Activated T-cell treated with anti-CD3 and anti-CD28 coated beads, Interleukin-2, amount 50 U/mL, for 1 hour (primary cell): ENCODE data around the gene ABCC9.

ENCODE experiments used
- DNase-seq: peaks from one replicate; pipeline ENCODE4 v3.0.0-alpha.2; 2020

The ABCC9 gene

GRCh38 chr12:21940549-21941505, at the start of gene ABCC9:
Gene ABCC9, minus strand, starts transcription at chr12:21941426. Its CDS starts 4,752 bp downstream, at chr12:21936674.
- no peak for DNase-seq

DNA sequence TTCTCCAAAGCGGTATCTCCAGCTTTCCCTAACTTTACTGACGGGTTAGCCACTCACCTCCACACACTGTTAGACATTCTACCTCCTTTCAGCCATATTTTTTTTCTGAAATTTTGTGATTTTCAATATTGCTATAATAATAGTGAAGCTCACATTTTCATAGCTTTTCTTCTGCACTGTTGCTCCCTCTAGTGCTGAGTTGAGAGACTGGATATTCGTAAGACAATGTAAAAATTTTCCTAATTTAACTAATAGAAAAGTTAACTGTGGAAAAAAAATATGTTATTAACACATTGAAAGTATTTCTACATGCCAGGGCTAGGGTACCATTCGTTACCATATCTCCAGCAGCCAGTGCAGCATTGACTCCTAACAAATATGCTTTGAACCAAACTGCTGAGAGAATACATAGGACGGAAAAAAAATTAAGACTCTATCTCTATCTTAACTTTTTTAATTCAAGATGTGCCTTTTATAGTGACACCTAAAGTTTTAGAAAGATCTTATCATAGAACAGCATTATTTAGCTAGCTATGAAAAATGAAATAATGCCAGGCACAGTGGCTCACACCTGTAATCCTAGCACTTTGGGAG, 48.7 kb upstream of the ABCC9 start:
- no peak for DNase-seq

DNA sequence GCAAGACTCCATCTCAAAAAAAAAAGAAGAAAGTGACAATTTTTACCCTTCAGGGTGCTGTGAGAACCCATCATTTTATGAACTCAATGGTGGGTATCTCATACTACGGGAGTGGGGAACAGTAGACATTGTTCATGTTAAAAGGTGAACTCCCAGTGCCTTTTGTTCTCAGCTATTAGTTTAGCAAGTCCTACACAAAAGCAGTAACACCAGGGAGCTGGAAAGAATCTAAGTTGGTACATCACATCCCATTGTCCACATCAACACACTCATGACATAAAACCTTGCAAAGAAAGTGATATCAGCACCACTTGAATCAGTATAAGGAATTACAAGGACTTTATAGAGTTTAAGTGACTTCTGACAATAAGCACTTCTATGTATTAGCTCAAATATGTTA, 47.4 kb upstream of the ABCC9 start:
- DNase-seq, result no peak

- DNase-seq, result no peak
These were observed 46.5 kb upstream of the ABCC9 start for GRCh38 chr12:21987755-21988154.

DNA sequence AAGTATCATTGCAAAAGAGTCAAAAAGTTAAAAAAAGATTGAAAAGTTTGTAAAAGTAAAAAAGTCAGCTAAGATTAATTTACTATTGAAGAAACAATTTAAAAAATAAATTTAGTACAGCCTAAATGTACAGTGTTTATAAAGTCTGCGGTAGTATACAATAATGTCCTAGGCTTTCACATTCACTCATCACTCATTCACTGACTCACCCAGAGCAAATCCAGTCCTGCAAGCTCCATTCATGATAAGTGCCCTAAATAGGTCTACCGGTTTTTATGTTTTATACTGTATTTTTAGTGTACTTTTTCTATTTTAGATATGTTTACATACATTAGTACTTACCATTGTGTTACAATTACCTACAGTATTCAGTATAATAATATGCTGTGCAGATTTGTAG, 43.9 kb upstream of the ABCC9 start:
- DNase-seq, result no peak

DNA sequence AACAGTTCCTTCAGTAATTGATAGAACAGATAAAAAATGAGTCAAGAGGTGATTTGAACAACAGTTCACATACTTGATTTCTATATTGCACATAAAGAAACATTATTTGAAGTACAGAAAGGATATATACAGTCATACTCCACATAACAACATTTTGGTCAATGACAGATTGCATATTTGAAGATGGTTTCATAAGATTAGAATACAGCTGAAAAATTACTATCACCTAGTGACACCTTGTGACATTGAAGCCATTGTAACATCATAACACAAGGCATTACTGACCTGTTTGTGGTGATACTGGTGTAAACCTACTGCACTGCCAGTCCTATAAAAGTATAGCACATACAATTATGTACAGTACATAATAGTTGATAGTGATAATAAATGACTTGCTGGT, 43.1 kb upstream of the ABCC9 start:
- no peak for DNase-seq

DNA sequence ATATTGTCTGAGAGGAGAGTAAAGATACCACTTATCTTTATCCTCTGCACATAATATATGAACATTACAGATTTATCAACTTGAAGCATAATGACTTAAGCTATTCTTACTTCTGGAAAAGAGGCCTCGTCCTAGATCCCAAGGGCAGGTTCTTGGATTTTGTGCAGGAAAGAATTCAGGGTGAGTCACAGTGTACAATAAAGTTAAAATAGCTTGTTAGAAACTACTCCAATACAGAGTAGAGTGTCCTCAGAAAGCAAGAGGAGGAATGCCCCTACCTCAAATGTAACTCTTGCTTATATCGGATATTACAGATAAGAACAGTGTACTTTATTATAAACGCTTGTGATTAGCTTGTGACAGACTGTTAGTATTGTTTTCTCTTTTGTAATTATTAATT, 41.9 kb upstream of the ABCC9 start:
- no peak for DNase-seq

DNA sequence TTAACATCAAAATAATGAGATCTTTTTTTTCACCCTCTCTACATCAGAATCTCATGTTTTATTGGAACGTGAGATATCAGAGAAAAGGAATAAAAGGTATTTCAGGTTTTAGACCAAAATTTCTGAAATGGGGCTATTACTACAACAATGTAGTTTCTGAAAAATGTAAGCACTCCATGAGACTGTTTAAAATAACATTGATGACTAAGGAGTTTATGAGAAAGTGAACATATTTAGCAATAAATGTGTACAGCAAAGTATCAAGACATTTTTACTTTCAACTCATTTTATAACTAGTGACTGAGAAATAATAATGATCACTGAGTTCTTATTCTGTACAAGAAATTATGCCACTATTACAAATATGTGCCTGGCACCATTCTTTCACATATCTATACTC, 39.3 kb upstream of the ABCC9 start:
- DNase-seq, result no peak

DNA sequence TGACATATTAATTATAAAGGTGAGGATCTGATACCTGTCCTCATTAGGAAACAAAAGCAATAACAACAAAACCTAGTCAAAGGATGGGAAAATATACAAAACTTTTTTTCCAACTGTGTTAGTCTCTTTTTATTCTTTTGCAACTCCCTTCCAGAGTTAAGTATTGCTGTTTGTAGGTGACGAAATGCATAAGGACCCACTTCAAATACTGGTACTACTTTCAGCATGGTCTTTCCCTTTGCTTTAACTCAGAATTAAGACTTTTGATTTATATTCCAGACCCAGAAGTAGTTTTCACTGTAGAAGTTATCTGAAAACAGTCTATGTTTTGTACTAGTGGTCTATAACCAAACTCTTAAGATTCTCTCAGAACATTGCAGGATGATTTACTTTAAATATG, 34.1 kb upstream of the ABCC9 start:
- no peak for DNase-seq

- DNase-seq, result no peak
These were observed 32.0 kb upstream of the ABCC9 start for GRCh38 chr12:21973221-21973620.

GRCh38 chr12:21972055-21972454, 30.8 kb upstream of the ABCC9 start:
- no peak for DNase-seq

DNA sequence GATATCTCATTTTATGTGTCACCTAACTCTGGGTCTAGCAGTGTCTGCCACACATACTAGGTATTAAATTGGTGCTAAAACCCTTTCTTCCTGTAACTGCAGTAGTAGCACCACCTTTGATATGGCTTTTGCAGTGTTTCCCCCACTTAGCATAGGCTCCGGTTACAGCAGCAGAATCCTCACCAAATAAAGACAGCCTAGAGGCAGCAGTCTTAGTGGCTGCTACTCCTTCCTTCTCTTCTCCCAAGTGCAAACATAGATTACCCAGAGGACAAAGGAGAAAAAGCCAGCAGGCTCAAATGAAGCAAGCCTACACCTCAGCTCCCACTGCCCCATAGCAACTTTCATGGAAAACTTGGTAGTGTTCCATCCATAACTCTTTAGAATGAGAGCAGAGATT, 30.1 kb upstream of the ABCC9 start:
- no peak for DNase-seq

- no peak for DNase-seq
These were observed 21.6 kb upstream of the ABCC9 start for GRCh38 chr12:21962821-21963220.

DNA sequence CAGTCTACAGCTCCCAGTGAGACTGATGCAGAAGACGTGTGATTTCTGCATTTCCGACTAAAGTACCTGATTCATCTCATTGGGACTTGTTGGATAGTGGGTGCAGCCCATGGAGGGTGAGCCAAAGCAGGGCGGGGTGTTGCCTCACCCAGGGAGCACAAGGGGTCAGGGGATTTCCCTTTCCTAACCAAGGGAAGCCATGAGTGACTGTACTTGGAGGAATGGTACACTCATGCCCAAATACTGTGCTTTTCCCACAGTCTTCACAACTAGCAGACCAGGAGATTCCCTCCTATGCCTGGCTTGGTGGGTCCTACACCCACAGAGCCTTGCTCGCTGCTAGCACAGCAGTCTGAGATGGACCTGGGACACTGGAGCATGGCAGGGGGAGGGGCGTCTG, 21.0 kb upstream of the ABCC9 start:
- DNase-seq, result no peak

DNA sequence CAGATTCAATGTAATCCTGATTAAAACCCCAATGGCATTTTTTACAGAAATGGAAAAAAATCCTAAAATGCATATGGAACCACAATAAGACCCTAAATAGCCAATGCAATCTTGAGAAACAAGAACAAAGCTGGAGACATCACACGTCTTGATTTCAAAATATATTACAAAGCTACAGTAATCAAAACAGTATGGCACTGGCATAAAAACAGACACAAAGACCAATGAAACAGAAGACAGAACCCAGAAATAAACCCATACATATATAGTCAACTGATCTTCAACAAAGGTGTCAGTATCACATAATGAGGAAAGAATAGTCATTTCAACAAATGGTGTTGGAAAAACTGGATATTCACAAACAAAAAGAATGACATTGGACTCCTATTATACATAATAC, 9.4 kb upstream of the ABCC9 start:
- no peak for DNase-seq

DNA sequence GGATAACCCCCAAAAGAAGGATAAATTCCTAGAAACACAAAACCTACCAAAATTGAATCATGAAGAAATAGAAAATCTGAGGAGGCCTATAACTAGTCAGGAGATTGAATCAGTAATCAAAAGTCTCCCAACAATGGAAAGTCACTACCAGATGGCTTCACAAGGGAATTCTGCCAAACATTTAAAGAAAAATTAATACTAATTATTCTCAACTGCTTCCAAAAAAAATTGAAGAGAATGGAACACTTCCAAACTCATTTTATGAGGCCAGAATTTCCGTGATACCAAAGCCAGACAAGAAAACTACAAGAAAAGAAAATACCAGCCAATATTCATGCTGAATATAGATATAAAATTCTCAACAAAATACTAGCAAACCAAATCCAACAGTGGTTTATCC, 7.8 kb upstream of the ABCC9 start:
- no peak for DNase-seq

GRCh38 chr12:21946983-21947382, 5.8 kb upstream of the ABCC9 start:
- DNase-seq, result no peak

DNA sequence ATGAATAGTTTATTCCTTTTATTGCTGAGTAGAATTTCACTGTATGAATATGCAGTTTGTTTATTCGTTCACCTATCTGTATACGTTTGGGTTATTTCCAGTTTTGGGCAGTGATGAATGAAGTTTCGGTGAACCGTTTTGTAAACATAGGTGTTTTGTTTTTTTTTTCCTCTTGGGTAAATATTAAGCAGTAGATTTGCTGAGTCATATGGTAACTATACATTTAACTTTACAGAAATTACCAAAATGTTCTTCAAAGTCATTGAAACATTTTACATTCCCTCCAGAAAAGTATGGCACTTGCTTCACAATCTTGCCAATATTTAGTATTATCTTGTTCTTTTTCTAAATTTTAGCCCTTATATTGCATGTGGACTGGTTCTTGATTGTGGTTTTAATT, 3.8 kb upstream of the ABCC9 start:
- no peak for DNase-seq

DNA sequence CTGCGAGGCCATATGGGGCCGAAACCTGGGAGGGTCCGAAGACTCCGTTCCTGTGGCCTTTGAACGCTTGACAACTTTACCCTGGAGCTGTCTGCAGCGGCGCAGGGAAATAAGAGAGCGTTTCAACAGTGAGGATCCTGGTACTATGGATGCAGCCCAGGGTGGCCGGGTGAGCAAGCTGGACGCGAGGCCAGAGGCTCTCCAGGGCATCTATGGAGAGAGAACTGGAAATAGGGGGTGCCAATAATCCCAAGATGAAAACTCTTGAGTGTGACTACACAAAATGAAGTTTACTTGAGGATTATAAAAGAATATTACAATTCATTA, 1.1 kb upstream of the ABCC9 start:
- no peak for DNase-seq

DNA sequence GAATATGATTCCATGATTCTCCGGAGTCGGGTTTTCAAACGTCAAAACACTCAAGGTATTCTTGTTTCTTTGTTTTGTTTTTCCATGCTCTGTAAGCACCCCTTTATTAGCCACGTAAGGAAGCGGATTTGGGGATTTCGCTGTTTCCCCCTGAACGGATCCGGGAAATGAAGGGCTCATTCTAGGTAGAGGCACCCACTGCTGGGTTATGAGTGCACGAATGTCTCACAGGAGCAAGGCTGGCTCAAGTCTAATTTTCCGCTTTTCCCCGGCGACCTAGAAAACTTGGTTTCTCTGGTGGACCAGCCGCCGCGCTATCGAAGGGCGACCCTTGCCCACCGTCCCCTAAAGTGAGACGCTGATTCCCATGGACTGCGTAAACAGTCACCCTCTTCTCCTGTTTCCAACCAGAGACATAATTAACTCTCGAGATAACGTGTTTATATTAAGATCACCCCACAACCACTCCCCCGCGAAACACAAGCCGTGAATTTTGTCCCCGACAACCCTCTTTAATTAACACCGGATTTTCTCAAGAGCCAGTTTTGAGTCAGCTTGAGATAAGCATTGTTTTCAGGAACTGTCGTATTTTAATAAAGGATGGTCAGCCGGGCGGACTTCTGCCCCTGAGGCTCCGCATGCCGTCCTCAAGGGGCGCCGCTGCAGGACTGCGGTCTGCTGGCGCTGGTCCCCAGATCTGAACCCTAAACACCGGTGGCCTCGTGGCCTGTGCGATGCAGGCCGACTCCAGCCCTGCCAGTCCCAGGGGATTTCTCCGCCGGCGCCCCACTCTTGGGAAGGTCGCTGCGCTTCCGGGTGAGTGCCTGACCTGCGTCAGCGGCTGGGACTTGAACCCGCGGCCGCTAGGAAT, 515 bp upstream of the ABCC9 start:
- DNase-seq, result no peak

DNA sequence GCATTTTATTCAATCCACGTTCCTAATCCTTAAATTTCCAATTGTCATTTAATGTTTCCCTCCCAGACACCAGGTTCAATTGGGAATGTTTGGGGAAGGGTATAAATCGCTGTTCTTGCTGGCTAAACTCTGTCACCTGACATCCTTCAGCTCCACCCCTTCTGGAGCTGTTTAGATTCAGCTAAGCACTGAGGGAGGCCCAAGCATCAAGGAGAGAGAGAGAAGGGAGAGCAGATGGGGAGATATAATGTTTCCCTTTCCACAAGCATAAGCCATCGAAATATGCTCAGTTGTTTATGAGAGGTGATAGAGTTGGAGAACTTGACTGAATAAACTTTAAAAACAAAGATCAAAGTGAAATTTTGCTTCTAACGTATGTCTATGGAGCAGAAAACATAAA, 1.8 kb downstream of the ABCC9 start:
- no peak for DNase-seq

- no peak for DNase-seq
These were observed 2.3 kb downstream of the ABCC9 start for GRCh38 chr12:21938879-21939278.

DNA sequence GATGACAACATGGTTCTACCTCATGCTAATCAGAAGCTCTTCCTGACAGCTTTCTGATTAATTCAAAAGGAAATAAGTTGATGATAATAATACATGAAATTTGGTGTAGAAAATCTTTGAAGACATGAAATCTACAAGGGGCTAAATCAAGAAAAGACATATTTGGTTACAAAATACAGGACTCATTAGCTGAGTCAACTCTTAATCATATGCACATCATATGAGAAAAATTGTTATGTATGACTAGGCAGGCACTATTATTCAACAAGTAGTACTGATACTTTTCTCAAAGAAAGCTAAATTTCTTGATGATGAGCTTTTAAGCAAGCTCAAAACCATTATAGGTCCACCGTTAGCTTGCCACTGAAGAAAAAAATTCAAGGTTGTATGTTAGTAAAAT, 7.1 kb downstream of the ABCC9 start:
- no peak for DNase-seq

GRCh38 chr12:21933656-21934055, 7.6 kb downstream of the ABCC9 start:
- no peak for DNase-seq
